DOHH2 (cell line): ENCODE data around the gene KCNMA1.

Experiments
- CTCF ChIP-seq: fragments of 200-600 bp; sonication (generic); IDR thresholded peaks from one replicate; pipeline ENCODE4 v1.5.1; 2014; ENCODE audit warnings: antibody characterized with exemption, mild to moderate bottlenecking, low read depth, low read length; ENCODE audit not compliant: poor library complexity, severe bottlenecking
- EZH2phosphoT487 ChIP-seq: fragments of 200-600 bp; sonication (generic); IDR thresholded peaks from 2 replicates; pipeline ENCODE4 v1.6.1; 2017; ENCODE audit warnings: borderline replicate concordance, mild to moderate bottlenecking, antibody characterized with exemption, low read length, moderate library complexity, mixed read lengths

GRCh38 chr10:77457721-77458120 lies 179.9 kb downstream of the KCNMA1 start:
- no peak for TF ChIP-seq CTCF
- TF ChIP-seq EZH2phosphoT487: no peak
